Measurements from ENCODE around the gene FGD4. TPM values are rescaled to one million over a fixed set of nuclear protein-coding genes. Genes with fewer than 3 reads are reported as not detected.

FGD4 gene
- total RNA-seq, 5 donors from 2014 or later (not counting 1 experiment from before 2014, with no cell fraction given), result 0.18 to 0.79 (median 0.47) TPM

GRCh38 chr12:32418221-32418620 is 18.9 kb downstream of the FGD4 start:
- no peaks in the 10 kb centered on the region for H3K9me3 Mint-ChIP-seq
- no peaks in the 10 kb centered on the region for H3K36me3 ChIP-seq (ENCODE audit: control insufficient read depth in 2 of 2, extremely low read depth in 1 of 2, insufficient read depth in 1 of 2, low read length in 1 of 2)
- H3K4me1 ChIP-seq (ENCODE audit: control insufficient read depth in 1 of 2, extremely low read depth in 1 of 2, insufficient read depth in 2 of 2, low read length in 2 of 2), result no peaks in the 10 kb centered on the region
- no peaks in the 10 kb centered on the region for H3K36me3 Mint-ChIP-seq
- DNase-seq (no peak), ATAC-seq (replicated peaks in 1 of 4) (no peak)
- POLR2A ChIA-PET, result no interaction called here
- no peaks in the 10 kb centered on the region for H3K9me3 ChIP-seq
- H3K27me3 Mint-ChIP-seq, result peaks cover 5 to 9% of the 10 kb centered on the region in 2 donors
- no peak overlapping the region for H3K27ac ChIP-seq (ENCODE audit: low read length)
- H3K27ac Mint-ChIP-seq, result no peak overlapping the region
- 94% methylated on average over 5 of the region's 5 CpGs for WGBS (ENCODE audit: insufficient coverage)
- H3K4me3 Mint-ChIP-seq, result no peak overlapping the region
- CTCF ChIA-PET, result no interaction called here
- H3K27me3 ChIP-seq (replicated peaks in 1 of 2; ENCODE audit: control insufficient read depth in 2 of 2, extremely low read depth in 1 of 2, insufficient read depth in 2 of 2, low read length in 1 of 2), result peaks cover 0 to 10% of the 10 kb centered on the region in 2 experiments
- H3K4me3 ChIP-seq (ENCODE audit: control insufficient read depth in 1 of 2, extremely low read depth in 1 of 2, low read length in 1 of 2), result no peak overlapping the region
- H3K4me1 Mint-ChIP-seq, result no peaks in the 10 kb centered on the region

GRCh38 chr12:32418903-32419519 is 19.7 kb downstream of the FGD4 start:
- Mint-ChIP-seq H3K36me3 (no peaks in the 10 kb centered on the region), H3K27ac (no peak overlapping the region), H3K9me3 (no peaks in the 10 kb centered on the region), H3K4me3 (no peak overlapping the region), H3K4me1 (no peaks in the 10 kb centered on the region), H3K27me3 (peaks cover 5 to 7% of the 10 kb centered on the region in 2 donors)
- POLR2A ChIA-PET, result no interaction called here
- Histone ChIP-seq H3K27ac (ENCODE audit: low read length) (no peak overlapping the region), H3K9me3 (no peaks in the 10 kb centered on the region), H3K36me3 (ENCODE audit: control insufficient read depth in 2 of 2, extremely low read depth in 1 of 2, insufficient read depth in 1 of 2, low read length in 1 of 2) (no peaks in the 10 kb centered on the region), H3K4me3 (ENCODE audit: control insufficient read depth in 1 of 2, extremely low read depth in 1 of 2, low read length in 1 of 2) (no peak overlapping the region), H3K4me1 (ENCODE audit: control insufficient read depth in 1 of 2, extremely low read depth in 1 of 2, insufficient read depth in 2 of 2, low read length in 2 of 2) (no peaks in the 10 kb centered on the region), H3K27me3 (replicated peaks in 1 of 2; ENCODE audit: control insufficient read depth in 2 of 2, extremely low read depth in 1 of 2, insufficient read depth in 2 of 2, low read length in 1 of 2) (peaks cover 0 to 10% of the 10 kb centered on the region in 2 experiments)
- ATAC-seq (replicated peaks in 1 of 4) (no peak), DNase-seq (no peak)
- CTCF ChIA-PET, result no interaction called here
- WGBS (ENCODE audit: insufficient coverage), result 70% methylated on average over 2 of the region's 5 CpGs

DNA sequence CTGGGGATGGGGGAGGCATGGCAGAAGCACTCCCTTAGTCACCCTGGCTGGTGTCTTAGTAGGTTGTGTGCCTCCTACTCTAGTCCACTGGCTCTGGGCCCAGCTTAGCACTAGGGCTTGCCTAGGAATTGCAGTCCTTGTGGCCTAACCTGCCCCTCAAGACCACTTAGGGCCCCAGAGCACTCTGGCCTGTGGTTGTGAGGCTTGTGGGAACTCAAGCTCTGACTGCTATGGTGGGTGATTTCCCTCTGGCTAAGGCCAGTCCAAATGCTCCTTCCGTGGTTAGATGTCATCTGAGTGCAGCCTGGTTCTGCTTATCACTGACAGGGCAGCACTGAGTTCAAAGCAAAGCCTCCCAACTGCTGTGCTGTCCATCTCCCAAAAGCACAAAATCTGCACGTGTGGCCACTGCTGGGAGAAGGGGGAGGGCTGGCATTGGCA is 20.2 kb downstream of the FGD4 start:
- Histone ChIP-seq H3K27me3 (replicated peaks in 1 of 2; ENCODE audit: control insufficient read depth in 2 of 2, extremely low read depth in 1 of 2, insufficient read depth in 2 of 2, low read length in 1 of 2) (peaks cover 0 to 10% of the 10 kb centered on the region in 2 experiments), H3K36me3 (ENCODE audit: control insufficient read depth in 2 of 2, extremely low read depth in 1 of 2, insufficient read depth in 1 of 2, low read length in 1 of 2) (no peaks in the 10 kb centered on the region), H3K4me3 (ENCODE audit: control insufficient read depth in 1 of 2, extremely low read depth in 1 of 2, low read length in 1 of 2) (no peak overlapping the region), H3K27ac (ENCODE audit: low read length) (no peak overlapping the region), H3K4me1 (ENCODE audit: control insufficient read depth in 1 of 2, extremely low read depth in 1 of 2, insufficient read depth in 2 of 2, low read length in 2 of 2) (no peaks in the 10 kb centered on the region), H3K9me3 (no peaks in the 10 kb centered on the region)
- ChIA-PET POLR2A (no interaction called here), CTCF (no interaction called here)
- H3K9me3 Mint-ChIP-seq, result no peaks in the 10 kb centered on the region
- no peak overlapping the region for H3K27ac Mint-ChIP-seq
- ATAC-seq (replicated peaks in 1 of 4) (no peak), DNase-seq (no peak)
- H3K4me1 Mint-ChIP-seq, result no peaks in the 10 kb centered on the region
- H3K4me3 Mint-ChIP-seq, result no peak overlapping the region
- peaks cover 6 to 7% of the 10 kb centered on the region in 2 donors for H3K27me3 Mint-ChIP-seq
- WGBS (ENCODE audit: insufficient coverage), result no CpG with 5 or more reads among the region's 2 CpGs
- peaks cover 2% of the 10 kb centered on the region for H3K36me3 Mint-ChIP-seq

GRCh38 chr12:32420356-32420755 is 21.0 kb downstream of the FGD4 start:
- ChIA-PET POLR2A (no interaction called here), CTCF (no interaction called here)
- H3K27ac Mint-ChIP-seq, result no peak overlapping the region

DNA sequence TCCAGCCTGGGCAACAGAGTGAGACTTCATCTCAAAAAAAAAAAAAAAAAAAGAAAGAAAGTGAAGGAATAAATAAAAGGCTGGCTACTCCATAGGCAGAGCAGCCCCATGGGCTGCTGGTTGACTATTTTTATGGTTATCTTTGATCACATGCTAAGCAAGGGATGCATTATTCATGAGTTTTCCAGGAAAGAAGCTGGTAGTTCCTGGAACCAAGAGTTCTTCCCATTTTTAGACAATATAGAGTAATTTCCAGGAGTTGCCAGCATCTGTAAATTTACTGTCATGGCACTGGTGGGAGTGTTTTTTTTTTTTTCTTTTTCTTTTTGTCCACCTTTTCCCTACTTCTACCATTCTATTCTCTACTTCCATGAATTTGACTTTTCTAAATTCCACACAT is 24.2 kb downstream of the FGD4 start:
- ChIA-PET POLR2A (no interaction called here), CTCF (no interaction called here)
- Histone ChIP-seq H3K27me3 (replicated peaks in 1 of 2; ENCODE audit: control insufficient read depth in 2 of 2, extremely low read depth in 1 of 2, insufficient read depth in 2 of 2, low read length in 1 of 2) (peaks cover 0 to 7% of the 10 kb centered on the region in 2 experiments), H3K36me3 (ENCODE audit: control insufficient read depth in 2 of 2, extremely low read depth in 1 of 2, insufficient read depth in 1 of 2, low read length in 1 of 2) (no peaks in the 10 kb centered on the region), H3K27ac (ENCODE audit: low read length) (no peak overlapping the region), H3K4me3 (ENCODE audit: control insufficient read depth in 1 of 2, extremely low read depth in 1 of 2, low read length in 1 of 2) (no peak overlapping the region), H3K4me1 (ENCODE audit: control insufficient read depth in 1 of 2, extremely low read depth in 1 of 2, insufficient read depth in 2 of 2, low read length in 2 of 2) (no peaks in the 10 kb centered on the region), H3K9me3 (no peaks in the 10 kb centered on the region)
- H3K36me3 Mint-ChIP-seq, result peaks cover 7% of the 10 kb centered on the region
- no peaks in the 10 kb centered on the region for H3K4me1 Mint-ChIP-seq
- H3K27me3 Mint-ChIP-seq, result peaks cover 16 to 25% of the 10 kb centered on the region in 2 donors
- H3K27ac Mint-ChIP-seq, result no peak overlapping the region
- DNase-seq, result no peak
- peaks cover 12 to 14% (median 12%) of the 10 kb centered on the region in 3 donors for H3K9me3 Mint-ChIP-seq
- no peak overlapping the region for H3K4me3 Mint-ChIP-seq
- no peak for ATAC-seq (replicated peaks in 1 of 4)

More at GRCh38 chr12:32420356-32420755, 21.0 kb downstream of the FGD4 start:
- peaks cover 7 to 9% of the 10 kb centered on the region in 2 donors for H3K27me3 Mint-ChIP-seq
- no peaks in the 10 kb centered on the region for H3K4me1 Mint-ChIP-seq
- Histone ChIP-seq H3K4me3 (ENCODE audit: control insufficient read depth in 1 of 2, extremely low read depth in 1 of 2, low read length in 1 of 2) (no peak overlapping the region), H3K36me3 (ENCODE audit: control insufficient read depth in 2 of 2, extremely low read depth in 1 of 2, insufficient read depth in 1 of 2, low read length in 1 of 2) (no peaks in the 10 kb centered on the region), H3K9me3 (no peaks in the 10 kb centered on the region), H3K27me3 (replicated peaks in 1 of 2; ENCODE audit: control insufficient read depth in 2 of 2, extremely low read depth in 1 of 2, insufficient read depth in 2 of 2, low read length in 1 of 2) (peaks cover 0 to 10% of the 10 kb centered on the region in 2 experiments), H3K27ac (ENCODE audit: low read length) (no peak overlapping the region), H3K4me1 (ENCODE audit: control insufficient read depth in 1 of 2, extremely low read depth in 1 of 2, insufficient read depth in 2 of 2, low read length in 2 of 2) (no peaks in the 10 kb centered on the region)
- no peak overlapping the region for H3K4me3 Mint-ChIP-seq
- H3K9me3 Mint-ChIP-seq, result no peaks in the 10 kb centered on the region
- DNase-seq (no peak), ATAC-seq (replicated peaks in 1 of 4) (no peak)
- H3K36me3 Mint-ChIP-seq, result peaks cover 2% of the 10 kb centered on the region
- 100% methylated on average over 2 of the region's 2 CpGs for WGBS (ENCODE audit: insufficient coverage)

DNA sequence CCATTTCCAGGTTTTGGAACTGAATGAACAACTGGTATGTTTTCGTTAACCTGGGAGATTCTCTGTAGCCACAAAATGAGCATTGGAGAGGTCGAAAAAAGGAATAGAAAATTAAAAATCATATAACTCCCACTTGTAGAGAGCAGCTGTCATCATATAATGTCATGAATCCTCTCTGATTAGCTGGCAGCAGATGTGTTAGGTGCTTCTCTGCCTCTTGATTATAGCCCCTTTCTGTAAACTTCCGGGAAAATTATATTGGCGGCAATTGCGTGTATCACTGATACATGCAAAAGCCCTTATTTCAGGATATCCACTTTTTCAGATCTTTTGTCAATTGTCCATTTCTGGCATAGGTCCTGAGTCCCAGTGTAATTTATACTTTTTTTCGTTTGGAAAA is 31.7 kb downstream of the FGD4 start:
- ATAC-seq (replicated peaks in 1 of 4) (no peak), DNase-seq (no peak)
- no peak overlapping the region for H3K27ac Mint-ChIP-seq
- POLR2A ChIA-PET, result interaction anchor here in 1 of 2 donors (0.5 kb wide), 1 partner anchor 627 kb away, joined by 3 read pairs; no protein-coding TSS in a partner anchor
- H3K36me3 ChIP-seq (ENCODE audit: control insufficient read depth in 2 of 2, extremely low read depth in 1 of 2, insufficient read depth in 1 of 2, low read length in 1 of 2), result no peaks in the 10 kb centered on the region
- no peaks in the 10 kb centered on the region for H3K4me1 Mint-ChIP-seq
- H3K4me3 ChIP-seq (ENCODE audit: control insufficient read depth in 1 of 2, extremely low read depth in 1 of 2, low read length in 1 of 2), result no peak overlapping the region
- CTCF ChIA-PET, result no interaction called here
- no peak overlapping the region for H3K27ac ChIP-seq (ENCODE audit: low read length)
- H3K9me3 ChIP-seq, result no peaks in the 10 kb centered on the region
- peaks cover 5% of the 10 kb centered on the region for H3K36me3 Mint-ChIP-seq
- no peaks in the 10 kb centered on the region for H3K4me1 ChIP-seq (ENCODE audit: control insufficient read depth in 1 of 2, extremely low read depth in 1 of 2, insufficient read depth in 2 of 2, low read length in 2 of 2)
- WGBS (ENCODE audit: insufficient coverage), result 94% methylated on average over 3 of the region's 6 CpGs
- no peak overlapping the region for H3K4me3 Mint-ChIP-seq
- H3K27me3 ChIP-seq (replicated peaks in 1 of 2; ENCODE audit: control insufficient read depth in 2 of 2, extremely low read depth in 1 of 2, insufficient read depth in 2 of 2, low read length in 1 of 2), result peaks cover 0 to 5% of the 10 kb centered on the region in 2 experiments
- H3K27me3 Mint-ChIP-seq, result peaks cover 18 to 19% of the 10 kb centered on the region in 2 donors
- peaks cover 16 to 22% (median 18%) of the 10 kb centered on the region in 3 donors for H3K9me3 Mint-ChIP-seq
